Mucosa of rectum (tissue), 2 donors: ENCODE results near the gene C18orf32.
"Not testable (repeated sequence)": the region's sequence is repeated elsewhere in the genome, so short reads cannot be mapped to it uniquely, and the experiment has no call there.

Experiments used
- H3K27ac ChIP-seq, 2 donors: one replicate each; pipeline ENCODE4 v1.7.0; 2013; ENCODE audit warnings: inconsistent platforms in 2 of 2, low read depth in 2 of 2, low read length in 2 of 2
- H3K27me3 ChIP-seq, 2 donors: one replicate each; pipeline ENCODE4 v1.7.0; 2013; ENCODE audit warnings: low read length in 2 of 2; ENCODE audit not compliant: control insufficient read depth in 2 of 2, insufficient read depth in 2 of 2
- H3K36me3 ChIP-seq, 2 donors: one replicate each; pipeline ENCODE4 v1.7.0; 2013; ENCODE audit warnings: low read length in 2 of 2; ENCODE audit not compliant: control insufficient read depth in 2 of 2, insufficient read depth in 2 of 2
- H3K4me1 ChIP-seq, 2 donors: one replicate each; pipeline ENCODE4 v1.7.0; 2013; ENCODE audit warnings: low read length in 2 of 2, mild to moderate bottlenecking in 1 of 2; ENCODE audit not compliant: control insufficient read depth in 2 of 2, insufficient read depth in 2 of 2
- H3K4me3 ChIP-seq, 2 donors: one replicate each; pipeline ENCODE4 v1.7.0; 2013; ENCODE audit warnings: low read length in 2 of 2
- H3K9ac ChIP-seq, 2 donors: one replicate each; pipeline ENCODE4 v1.7.0; 2013; ENCODE audit warnings: low read length in 2 of 2, low read depth in 1 of 2, mild to moderate bottlenecking in 1 of 2
- H3K9me3 ChIP-seq, 2 donors: one replicate each; pipeline ENCODE4 v1.7.0; 2013; ENCODE audit warnings: low read length in 2 of 2; ENCODE audit not compliant: control insufficient read depth in 2 of 2
- donor health status: healthy.
- donor health status: Normal muscosa, but diverticular disease.

C18orf32 gene

GRCh38 chr18:49490246-49490762 is 3.3 kb upstream of the C18orf32 start:
- Histone ChIP-seq H3K4me1 (peaks cover 26 to 36% of the 10 kb centered on the region in 2 donors), H3K27ac (no peak overlapping the region), H3K36me3 (peaks cover 28 to 32% of the 10 kb centered on the region in 2 donors), H3K9me3 (no peaks in the 10 kb centered on the region), H3K4me3 (no peak overlapping the region), H3K9ac (peak overlapping the region in 1 of 2 donors; percentile 26), H3K27me3 (no peaks in the 10 kb centered on the region)

GRCh38 chr18:49487711-49488310 is 777 bp upstream of the C18orf32 start:
- Histone ChIP-seq H3K9me3 (no peaks in the 10 kb centered on the region), H3K27me3 (no peaks in the 10 kb centered on the region), H3K27ac (peak overlapping the region; percentile 95 to 97), H3K36me3 (peaks cover 35 to 37% of the 10 kb centered on the region in 2 donors), H3K4me1 (peaks cover 26 to 36% of the 10 kb centered on the region in 2 donors), H3K4me3 (peak overlapping the region; percentile 86 to 89), H3K9ac (peak overlapping the region; percentile 79 to 91)

- Histone ChIP-seq H3K4me1 (peaks cover 26 to 34% of the 10 kb centered on the region in 2 donors), H3K27ac (peak overlapping the region; percentile 95 to 97), H3K27me3 (no peaks in the 10 kb centered on the region), H3K9ac (peak overlapping the region; percentile 79 to 91), H3K4me3 (peak overlapping the region; percentile 86 to 89), H3K36me3 (peaks cover 39 to 47% of the 10 kb centered on the region in 2 donors), H3K9me3 (no peaks in the 10 kb centered on the region)
These were observed 455 bp downstream of the C18orf32 start for GRCh38 chr18:49486606-49486952.

- peak overlapping the region; percentile 79 to 91 for H3K9ac ChIP-seq
- H3K36me3 ChIP-seq: peaks cover 39 to 49% of the 10 kb centered on the region in 2 donors
- no peaks in the 10 kb centered on the region for H3K9me3 ChIP-seq
- H3K4me1 ChIP-seq: peaks cover 24 to 29% of the 10 kb centered on the region in 2 donors
- H3K4me3 ChIP-seq: peak overlapping the region; percentile 86 to 89
- H3K27me3 ChIP-seq: no peaks in the 10 kb centered on the region
- peak overlapping the region; percentile 95 to 97 for H3K27ac ChIP-seq
These were observed 900 bp downstream of the C18orf32 start for GRCh38 chr18:49486134-49486533.

- H3K36me3 ChIP-seq: peaks cover 30 to 42% of the 10 kb centered on the region in 2 donors
- no peak overlapping the region for H3K9ac ChIP-seq
- no peak overlapping the region for H3K4me3 ChIP-seq
- H3K9me3 ChIP-seq: no peaks in the 10 kb centered on the region
- H3K27me3 ChIP-seq: no peaks in the 10 kb centered on the region
- H3K27ac ChIP-seq: no peak overlapping the region
- peaks cover 15 to 16% of the 10 kb centered on the region in 2 donors for H3K4me1 ChIP-seq
These were observed 3.8 kb downstream of the C18orf32 start for GRCh38 chr18:49483198-49483597.

DNA sequence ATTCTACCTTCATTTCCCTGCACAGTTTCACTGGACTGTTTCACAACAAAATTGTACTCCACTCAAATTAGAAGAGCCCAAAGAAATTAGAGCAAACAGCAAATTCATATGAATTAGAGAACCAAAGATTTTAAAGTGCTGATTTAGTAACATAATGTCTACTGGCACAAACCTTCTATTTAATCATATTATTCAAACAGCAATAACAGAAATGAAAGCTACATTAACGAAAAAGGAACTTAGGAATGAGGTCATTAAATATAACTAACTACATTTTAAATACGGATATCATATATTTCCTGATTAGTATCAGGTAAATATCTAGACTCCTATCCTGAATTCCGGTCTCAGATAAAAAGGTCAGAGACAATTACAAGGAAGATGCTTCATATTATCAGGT is 5.1 kb downstream of the C18orf32 start:
- Histone ChIP-seq H3K27ac (no peak overlapping the region), H3K4me1 (peaks cover 8% of the 10 kb centered on the region in 2 donors), H3K9me3 (no peaks in the 10 kb centered on the region), H3K9ac (no peak overlapping the region), H3K36me3 (peaks cover 25 to 39% of the 10 kb centered on the region in 2 donors), H3K27me3 (no peaks in the 10 kb centered on the region), H3K4me3 (no peak overlapping the region)

DNA sequence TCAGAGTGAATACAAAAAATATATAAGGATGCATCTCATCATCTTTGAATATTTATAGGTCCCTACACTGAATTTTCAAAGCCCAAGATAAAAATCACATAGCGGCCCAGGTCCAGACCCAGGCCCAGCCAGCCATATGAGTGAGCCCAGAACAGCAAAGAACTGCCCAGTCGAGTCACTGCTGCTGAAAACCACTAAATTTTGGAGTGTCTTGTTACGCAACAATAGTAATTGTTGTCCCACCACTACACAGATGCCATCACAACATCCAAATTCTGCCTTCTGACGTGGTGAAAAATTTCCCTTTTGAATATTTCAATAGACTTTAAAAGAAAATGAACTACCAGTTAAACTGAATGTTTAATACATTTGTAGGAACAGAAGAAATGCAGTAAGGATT is 5.7 kb downstream of the C18orf32 start:
- H3K4me3 ChIP-seq: no peak overlapping the region
- no peak overlapping the region for H3K27ac ChIP-seq
- peaks cover 25 to 39% of the 10 kb centered on the region in 2 donors for H3K36me3 ChIP-seq
- peaks cover 8% of the 10 kb centered on the region in 2 donors for H3K4me1 ChIP-seq
- H3K9me3 ChIP-seq: no peaks in the 10 kb centered on the region
- no peaks in the 10 kb centered on the region for H3K27me3 ChIP-seq
- H3K9ac ChIP-seq: no peak overlapping the region

GRCh38 chr18:49479381-49480137 is 7.5 kb downstream of the C18orf32 start:
- H3K9ac ChIP-seq: no peak overlapping the region
- H3K27me3 ChIP-seq: no peaks in the 10 kb centered on the region
- H3K4me1 ChIP-seq: no peaks in the 10 kb centered on the region
- H3K36me3 ChIP-seq: peaks cover 25 to 39% of the 10 kb centered on the region in 2 donors
- no peak overlapping the region for H3K27ac ChIP-seq
- no peak overlapping the region for H3K4me3 ChIP-seq
- no peaks in the 10 kb centered on the region for H3K9me3 ChIP-seq

- Histone ChIP-seq H3K9ac (no peak overlapping the region), H3K4me3 (no peak overlapping the region), H3K27me3 (no peaks in the 10 kb centered on the region), H3K27ac (no peak overlapping the region), H3K9me3 (no peaks in the 10 kb centered on the region), H3K4me1 (no peaks in the 10 kb centered on the region), H3K36me3 (peaks cover 19 to 23% of the 10 kb centered on the region in 2 donors)
These were observed 10.2 kb downstream of the C18orf32 start for GRCh38 chr18:49476664-49477411.

DNA sequence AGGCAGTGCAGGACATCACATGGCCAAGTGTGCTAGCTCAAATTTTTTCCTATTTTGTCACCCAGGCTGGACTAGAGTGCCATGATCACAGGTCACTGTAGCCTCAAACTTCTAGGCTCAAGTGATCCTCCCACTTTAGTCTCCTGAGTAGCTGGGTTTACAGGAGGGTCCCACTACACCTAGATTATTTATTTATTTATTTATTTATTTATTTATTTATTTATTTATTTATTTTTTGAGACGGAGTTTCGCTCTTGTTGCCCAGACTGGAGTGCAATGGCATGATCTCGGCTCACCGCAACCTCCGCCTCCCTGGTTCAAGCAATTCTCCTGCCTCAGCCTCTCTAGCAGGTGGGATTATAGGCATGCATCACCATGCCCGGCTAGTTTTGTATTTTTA is 12.1 kb downstream of the C18orf32 start:
- H3K9me3 ChIP-seq, H3K27ac ChIP-seq, H3K4me3 ChIP-seq, H3K9ac ChIP-seq, H3K4me1 ChIP-seq, H3K36me3 ChIP-seq, H3K27me3 ChIP-seq: not testable (repeated sequence)
